ENCODE measurements around the gene BRME1.

The BRME1 gene

GRCh38 chr19:13872339-13872694, 33.6 kb downstream of the BRME1 start:
- DNase-seq (ENCODE audit: extremely low spot score) = no peak
- ChIA-PET CTCF (no interaction called here), POLR2A (no interaction called here)
- TF ChIP-seq NFRKB (IDR thresholded peaks at IDR 0.05) (no peak), SUZ12 (IDR thresholded peaks at IDR 0.05) (no peak), BHLHE40 (IDR thresholded peaks at IDR 0.05; ENCODE audit: borderline replicate concordance) (no peak), SP1 (IDR thresholded peaks at IDR 0.05) (no peak), L3MBTL2 (conservative IDR thresholded peaks at IDR 0.05) (no peak), ARNT (IDR thresholded peaks at IDR 0.05) (no peak), FOXM1 (IDR thresholded peaks at IDR 0.05; ENCODE audit: borderline replicate concordance) (no peak), ELF4 (IDR thresholded peaks at IDR 0.05) (no peak), TARDBP (IDR thresholded peaks at IDR 0.05) (no peak)
- TF ChIP-seq, protein P1, sequence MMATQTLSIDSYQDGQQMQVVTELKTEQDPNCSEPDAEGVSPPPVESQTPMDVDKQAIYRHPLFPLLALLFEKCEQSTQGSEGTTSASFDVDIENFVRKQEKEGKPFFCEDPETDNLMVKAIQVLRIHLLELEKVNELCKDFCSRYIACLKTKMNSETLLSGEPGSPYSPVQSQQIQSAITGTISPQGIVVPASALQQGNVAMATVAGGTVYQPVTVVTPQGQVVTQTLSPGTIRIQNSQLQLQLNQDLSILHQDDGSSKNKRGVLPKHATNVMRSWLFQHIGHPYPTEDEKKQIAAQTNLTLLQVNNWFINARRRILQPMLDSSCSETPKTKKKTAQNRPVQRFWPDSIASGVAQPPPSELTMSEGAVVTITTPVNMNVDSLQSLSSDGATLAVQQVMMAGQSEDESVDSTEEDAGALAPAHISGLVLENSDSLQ (IDR thresholded peaks at IDR 0.05) = no peak

- DNase-seq (ENCODE audit: extremely low spot score) = no peak
- POLR2A ChIA-PET = no interaction called here
These were observed 35.0 kb downstream of the BRME1 start for GRCh38 chr19:13870873-13871272.

GRCh38 chr19:13869281-13869680, 36.6 kb downstream of the BRME1 start:
- ChIA-PET CTCF (interaction anchor here (0.7 kb wide), 1 partner anchor 480 kb away, joined by 3 read pairs; no protein-coding TSS in a partner anchor), POLR2A (no interaction called here)
- no peak for DNase-seq (ENCODE audit: extremely low spot score)
- no peak for TF ChIP-seq FOXA1 (IDR thresholded peaks at IDR 0.05)
- no peak for TF ChIP-seq L3MBTL2 (conservative IDR thresholded peaks at IDR 0.05)
- TF ChIP-seq SP1 (IDR thresholded peaks at IDR 0.05) = no peak
- TF ChIP-seq HDGF (IDR thresholded peaks at IDR 0.05; ENCODE audit: borderline replicate concordance) = no peak
- TF ChIP-seq FOXM1 (IDR thresholded peaks at IDR 0.05; ENCODE audit: borderline replicate concordance) = no peak
- TF ChIP-seq, protein P1 (IDR thresholded peaks at IDR 0.05) = no peak
- TF ChIP-seq SUZ12 (IDR thresholded peaks at IDR 0.05) = no peak
- TF ChIP-seq BHLHE40 (IDR thresholded peaks at IDR 0.05; ENCODE audit: borderline replicate concordance) = no peak
- no peak for TF ChIP-seq TARDBP (IDR thresholded peaks at IDR 0.05)
- TF ChIP-seq ELF4 (IDR thresholded peaks at IDR 0.05) = no peak
- TF ChIP-seq ZNF384 (IDR thresholded peaks at IDR 0.05) = no peak
- TF ChIP-seq CTBP1 (IDR thresholded peaks at IDR 0.05; ENCODE audit: borderline replicate concordance) = no peak
- TF ChIP-seq LEF1 (IDR thresholded peaks at IDR 0.05; ENCODE audit: borderline replicate concordance) = no peak

More at GRCh38 chr19:13870873-13871272, 35.0 kb downstream of the BRME1 start:
- TF ChIP-seq, protein P1 (IDR thresholded peaks at IDR 0.05) = no peak
- TF ChIP-seq ELF4 (IDR thresholded peaks at IDR 0.05) (no peak), FOXM1 (IDR thresholded peaks at IDR 0.05; ENCODE audit: borderline replicate concordance) (no peak), SUZ12 (IDR thresholded peaks at IDR 0.05) (no peak), SP1 (IDR thresholded peaks at IDR 0.05) (no peak), ARNT (IDR thresholded peaks at IDR 0.05) (no peak)
- CTCF ChIA-PET = interaction anchor here (0.7 to 1.5 kb wide), 2 partner anchors 10 to 839 kb away, joined by 3 to 4 read pairs; no protein-coding TSS in a partner anchor

GRCh38 chr19:13868663-13869062, 37.3 kb downstream of the BRME1 start:
- ChIA-PET POLR2A (no interaction called here), CTCF (no interaction called here)
- no peak for TF ChIP-seq TARDBP (IDR thresholded peaks at IDR 0.05)
- TF ChIP-seq L3MBTL2 (conservative IDR thresholded peaks at IDR 0.05) = no peak
- TF ChIP-seq ARNT (IDR thresholded peaks at IDR 0.05) = no peak
- no peak for TF ChIP-seq ELF4 (IDR thresholded peaks at IDR 0.05)
- no peak for TF ChIP-seq SP1 (IDR thresholded peaks at IDR 0.05)
- TF ChIP-seq FOXM1 (IDR thresholded peaks at IDR 0.05; ENCODE audit: borderline replicate concordance) = no peak
- no peak for TF ChIP-seq NFRKB (IDR thresholded peaks at IDR 0.05)
- no peak for TF ChIP-seq CTBP1 (IDR thresholded peaks at IDR 0.05; ENCODE audit: borderline replicate concordance)
- TF ChIP-seq FOXA1 (IDR thresholded peaks at IDR 0.05) = no peak
- no peak for TF ChIP-seq FOXK2 (IDR thresholded peaks at IDR 0.05)
- no peak for TF ChIP-seq LEF1 (IDR thresholded peaks at IDR 0.05; ENCODE audit: borderline replicate concordance)
- TF ChIP-seq ZNF384 (IDR thresholded peaks at IDR 0.05) = no peak
- TF ChIP-seq, protein P1 (IDR thresholded peaks at IDR 0.05) = no peak
- no peak for TF ChIP-seq SUZ12 (IDR thresholded peaks at IDR 0.05)

GRCh38 chr19:13866463-13867046, 39.4 kb downstream of the BRME1 start:
- TF ChIP-seq ZNF384 (IDR thresholded peaks at IDR 0.05) (no peak), FOXK2 (IDR thresholded peaks at IDR 0.05) (no peak), SUZ12 (IDR thresholded peaks at IDR 0.05) (no peak), LEF1 (IDR thresholded peaks at IDR 0.05; ENCODE audit: borderline replicate concordance) (no peak), TARDBP (IDR thresholded peaks at IDR 0.05) (no peak)
- TF ChIP-seq, protein P1 (IDR thresholded peaks at IDR 0.05) = 0 out of 2 replicates have a peak, but pooled peaks have one; percentile 7
- ChIA-PET CTCF (no interaction called here), POLR2A (interaction anchor here (0.7 kb wide), 1 partner anchor 119 kb away, joined by 4 read pairs; a partner anchor contains a TSS)
- DNase-seq (ENCODE audit: extremely low spot score) = no peak

More at GRCh38 chr19:13868663-13869062, 37.3 kb downstream of the BRME1 start:
- no peak for DNase-seq (ENCODE audit: extremely low spot score)
